Ovary (tissue), 3 donors: ENCODE measurements around the gene TMEM72.

Source experiments
- CTCF ChIP-seq, 3 donors: fragments of 450-650 bp in 2 of 3; fragments of 200-600 bp in 1 of 3; IDR thresholded peaks; one replicate each; pipeline versions ENCODE4 v1.5.1 to v1.8.0; 2016 to 2022; ENCODE audit warnings: antibody characterized with exemption in 3 of 3, mild to moderate bottlenecking in 1 of 3
- EP300 ChIP-seq: sonication (generic); formaldehyde crosslinking; IDR thresholded peaks from one replicate; pipeline ENCODE4 v1.6.1; 2017; ENCODE audit warnings: antibody characterized with exemption
- POLR2A ChIP-seq: fragments of 450-650 bp; IDR thresholded peaks from one replicate; pipeline ENCODE4 v1.6.1; 2017; ENCODE audit warnings: antibody characterized with exemption, mild to moderate bottlenecking, moderate library complexity
- donor health status: DM: no; HTN: no; CAD: no.

GRCh38 chr10:44885710-44886109 is 25.4 kb upstream of the TMEM72 start:
- TF ChIP-seq CTCF (IDR thresholded peaks at IDR 0.05) (no peak), EP300 (no peak), POLR2A (no peak)
